Stimulated activated naive CD8-positive, alpha-beta T cell treated with anti-CD3 and anti-CD28 coated beads, Interleukin-15, Interleukin-2, amounts not matched to agents 100 ng/mL and 50 ng/mL, for 24 hours (primary cell): Measurements from ENCODE around the gene BDKRB1.

Experiments used
- H3K27ac Mint-ChIP-seq: one replicate; pipeline ENCODE4 v1.8.0; 2021; ENCODE audit warnings: mild to moderate bottlenecking, mixed read lengths
- H3K27me3 Mint-ChIP-seq: one replicate; pipeline ENCODE4 v1.8.0; 2021; ENCODE audit warnings: mixed read lengths
- H3K36me3 Mint-ChIP-seq: one replicate; pipeline ENCODE4 v1.8.0; 2021; ENCODE audit warnings: low read depth, mixed read lengths
- H3K4me1 Mint-ChIP-seq: one replicate; pipeline ENCODE4 v1.8.0; 2021; ENCODE audit warnings: low read depth, mixed read lengths
- H3K4me3 Mint-ChIP-seq: one replicate; pipeline ENCODE4 v1.8.0; 2021; ENCODE audit warnings: mild to moderate bottlenecking, mixed read lengths
- H3K9me3 Mint-ChIP-seq: one replicate; pipeline ENCODE4 v1.8.0; 2021; ENCODE audit warnings: mixed read lengths

BDKRB1 gene

DNA sequence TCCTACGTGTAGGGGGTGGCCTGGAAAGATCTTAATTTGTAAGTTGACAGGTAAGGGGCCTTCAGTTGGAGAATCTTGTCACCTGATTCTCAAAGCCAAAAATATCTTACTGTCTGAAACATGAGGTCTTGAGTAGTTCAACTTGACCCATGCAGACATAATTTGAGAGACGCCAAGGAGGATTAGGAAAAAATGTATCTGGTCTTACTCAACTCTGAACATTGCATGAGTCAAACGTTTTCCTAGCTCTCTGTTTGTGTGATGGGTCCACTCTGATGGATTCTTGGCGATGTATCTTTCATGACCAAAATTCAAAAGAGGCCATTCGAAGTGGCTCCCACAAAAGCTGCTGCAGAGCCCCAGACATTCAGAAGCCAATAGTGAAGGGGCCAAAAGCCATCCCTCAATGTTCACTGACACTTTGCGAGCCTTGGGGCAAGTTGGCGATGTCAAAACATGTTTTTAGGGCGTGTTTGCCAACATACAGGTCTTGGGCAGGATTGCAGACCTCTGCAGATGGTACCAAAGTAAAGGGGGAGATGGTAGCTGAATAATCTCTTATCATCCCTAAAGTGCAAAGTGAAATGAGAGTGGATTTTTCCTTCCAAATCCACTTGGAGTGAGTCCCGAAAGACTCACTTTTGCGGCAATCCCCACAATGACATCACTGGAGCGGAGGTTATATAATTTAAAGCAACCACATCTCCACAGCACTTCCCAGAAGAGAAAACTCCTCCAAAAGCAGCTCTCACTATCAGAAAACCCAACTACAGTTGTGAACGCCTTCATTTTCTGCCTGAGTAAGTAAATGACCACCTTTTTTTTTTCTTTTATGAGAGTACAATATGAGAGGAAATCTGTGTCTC is at the start of gene BDKRB1:
Gene BDKRB1, plus strand, starts transcription at position 710 of the 866 bp plus-strand sequence. CDS start 7,473 bp downstream, outside the sequence.
- no peaks in the 10 kb centered on the region for H3K36me3 Mint-ChIP-seq

DNA sequence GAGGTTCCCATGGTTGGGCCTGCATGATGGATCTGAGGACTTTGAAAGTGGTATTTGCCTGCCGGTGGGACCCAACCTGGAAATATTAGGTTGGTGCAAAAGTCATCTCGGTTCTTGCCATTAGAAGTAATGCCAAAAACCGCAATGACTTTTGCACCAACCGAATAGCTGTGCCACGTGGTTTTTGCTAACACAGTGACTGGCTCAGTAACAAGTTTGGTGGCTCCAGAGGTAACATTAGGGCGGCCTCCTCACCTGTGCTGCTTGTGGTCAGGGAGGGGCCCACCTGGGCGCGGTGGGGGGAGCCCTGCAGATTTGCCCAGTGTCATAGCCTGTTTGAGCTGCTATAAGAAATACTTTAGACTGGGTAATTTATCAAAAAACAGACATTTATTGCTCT is 49.5 kb upstream of the BDKRB1 start:
- peaks cover 45% of the 10 kb centered on the region for H3K27me3 Mint-ChIP-seq
- no peaks in the 10 kb centered on the region for H3K9me3 Mint-ChIP-seq
- H3K4me1 Mint-ChIP-seq, result peaks cover 5% of the 10 kb centered on the region
- no peak overlapping the region for H3K4me3 Mint-ChIP-seq
- H3K36me3 Mint-ChIP-seq, result no peaks in the 10 kb centered on the region
- no peak overlapping the region for H3K27ac Mint-ChIP-seq

More for the DNA sequence above, at the start of gene BDKRB1:
- no peak within 1 kb of the TSS for H3K4me3 Mint-ChIP-seq
- H3K9me3 Mint-ChIP-seq, result no peaks in the 10 kb centered on the region
- H3K27me3 Mint-ChIP-seq, result peaks cover 48% of the 10 kb centered on the region
- no peak within 1 kb of the TSS for H3K27ac Mint-ChIP-seq
- no peaks in the 10 kb centered on the region for H3K4me1 Mint-ChIP-seq

DNA sequence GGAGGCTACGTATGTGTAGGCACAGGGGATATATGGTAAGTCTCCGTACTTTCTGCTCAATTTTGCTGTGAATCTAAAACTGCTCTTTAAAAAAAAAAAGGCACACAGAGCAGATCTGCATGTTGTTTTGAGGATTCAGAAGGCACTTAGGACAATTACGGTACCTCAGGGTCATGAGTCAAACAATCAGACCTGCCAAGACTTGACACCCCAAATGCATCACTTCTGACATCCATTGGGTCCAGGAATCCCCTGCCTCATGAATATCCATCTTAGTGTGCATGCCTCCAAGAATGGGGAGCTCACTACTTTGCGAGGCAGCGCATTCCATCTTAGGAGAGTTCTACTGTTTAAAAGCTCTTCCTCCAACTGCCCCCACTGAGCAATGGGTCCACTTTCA is 48.3 kb upstream of the BDKRB1 start:
- Mint-ChIP-seq H3K36me3 (no peaks in the 10 kb centered on the region), H3K9me3 (peaks cover 4% of the 10 kb centered on the region), H3K4me1 (peaks cover 5% of the 10 kb centered on the region), H3K27ac (no peak overlapping the region), H3K27me3 (peaks cover 43% of the 10 kb centered on the region), H3K4me3 (no peak overlapping the region)

DNA sequence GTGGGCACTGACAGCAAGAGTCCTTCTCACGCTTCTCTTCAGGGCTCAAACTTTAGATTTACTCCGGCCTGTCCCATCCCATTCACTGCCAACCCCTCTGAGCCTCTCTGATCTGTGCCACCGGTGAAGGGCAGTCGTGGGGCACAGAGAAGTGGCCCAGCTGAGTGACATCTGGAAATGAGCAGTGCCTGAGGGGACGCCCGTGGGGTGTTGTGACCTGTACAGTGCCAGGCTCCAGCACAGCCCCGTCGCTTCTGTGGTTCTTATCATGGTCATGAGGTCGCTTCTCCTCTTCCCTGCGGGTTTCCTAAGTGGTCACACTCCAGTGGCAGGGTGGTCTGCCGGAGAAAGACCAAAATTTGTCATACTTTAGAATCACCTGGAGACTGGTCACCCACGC is 47.3 kb upstream of the BDKRB1 start:
- peaks cover 32% of the 10 kb centered on the region for H3K27me3 Mint-ChIP-seq
- no peak overlapping the region for H3K4me3 Mint-ChIP-seq
- no peak overlapping the region for H3K27ac Mint-ChIP-seq
- H3K9me3 Mint-ChIP-seq, result peaks cover 4% of the 10 kb centered on the region
- peaks cover 5% of the 10 kb centered on the region for H3K4me1 Mint-ChIP-seq
- H3K36me3 Mint-ChIP-seq, result no peaks in the 10 kb centered on the region

DNA sequence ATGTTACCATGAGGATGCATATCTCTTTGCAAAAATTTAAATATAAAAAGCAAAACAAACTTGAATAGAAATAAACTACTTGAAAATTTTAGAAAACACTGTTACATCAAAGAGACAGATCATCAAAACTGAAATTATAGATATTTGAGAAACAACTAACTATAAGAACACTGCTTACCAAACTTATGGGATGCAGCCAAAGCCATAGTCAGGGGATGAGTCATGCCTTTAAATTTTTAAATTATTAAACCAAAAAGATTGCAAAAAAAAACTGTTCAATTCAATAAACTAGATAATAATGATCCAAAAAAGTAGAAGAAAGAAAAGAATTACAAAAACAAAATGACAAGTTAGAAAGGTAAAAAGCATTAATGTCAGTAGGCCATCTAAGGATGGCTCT is 43.9 kb upstream of the BDKRB1 start:
- Mint-ChIP-seq H3K27ac (no peak overlapping the region), H3K9me3 (peaks cover 4% of the 10 kb centered on the region), H3K4me1 (no peaks in the 10 kb centered on the region), H3K4me3 (no peak overlapping the region), H3K36me3 (no peaks in the 10 kb centered on the region), H3K27me3 (peaks cover 18% of the 10 kb centered on the region)

DNA sequence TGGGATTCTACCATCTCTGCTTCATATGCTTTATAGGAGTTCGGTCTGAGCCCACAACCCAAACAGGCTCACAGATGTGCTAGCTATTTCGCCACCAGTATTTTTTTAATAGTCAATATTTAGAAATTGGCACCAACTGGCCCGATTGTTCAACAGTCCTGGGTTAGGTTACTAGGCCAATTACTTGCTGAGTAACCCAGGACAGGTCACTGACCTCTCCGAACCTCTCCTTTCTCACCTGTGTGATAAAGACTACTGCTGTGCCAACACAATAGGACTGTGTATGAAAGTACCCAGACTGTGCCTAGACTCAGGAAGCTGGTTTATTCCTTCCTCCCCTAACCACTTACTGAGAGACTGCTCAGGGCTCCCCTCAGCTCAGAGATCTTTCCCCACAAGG is 43.1 kb upstream of the BDKRB1 start:
- Mint-ChIP-seq H3K36me3 (no peaks in the 10 kb centered on the region), H3K4me1 (no peaks in the 10 kb centered on the region), H3K27ac (no peak overlapping the region), H3K9me3 (peaks cover 4% of the 10 kb centered on the region), H3K27me3 (peaks cover 13% of the 10 kb centered on the region), H3K4me3 (no peak overlapping the region)

DNA sequence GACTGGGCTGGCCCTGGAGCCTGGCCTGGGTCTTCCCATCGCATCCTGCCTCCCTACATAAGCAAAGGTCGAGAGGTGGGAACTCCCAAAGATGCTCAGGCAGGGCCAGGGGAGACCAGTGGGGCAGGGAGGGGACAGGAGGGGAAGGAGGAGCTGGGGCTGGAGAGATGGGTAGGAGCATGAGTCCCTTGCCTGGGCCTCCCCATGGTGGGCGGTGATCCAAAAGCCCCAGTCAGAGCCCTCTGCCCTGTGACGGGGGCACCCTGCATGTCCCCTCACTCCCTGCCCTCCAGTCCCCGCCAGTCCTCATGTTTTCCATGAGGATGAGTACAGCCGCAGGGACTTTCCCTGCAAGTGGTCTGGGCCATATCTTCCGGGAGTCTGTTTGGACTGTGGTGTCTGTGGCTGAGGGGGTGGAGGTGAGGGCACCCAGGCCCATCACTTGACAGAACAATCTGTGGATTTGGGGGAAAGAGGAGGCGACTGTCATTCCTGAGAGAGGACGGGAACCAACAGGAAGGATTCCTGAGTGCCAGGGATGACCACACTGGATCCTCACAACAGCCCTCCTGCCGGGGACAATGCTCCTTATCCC is 42.0 kb upstream of the BDKRB1 start:
- Mint-ChIP-seq H3K27me3 (peaks cover 10% of the 10 kb centered on the region), H3K27ac (no peak overlapping the region), H3K36me3 (no peaks in the 10 kb centered on the region), H3K9me3 (peaks cover 4% of the 10 kb centered on the region), H3K4me1 (no peaks in the 10 kb centered on the region), H3K4me3 (no peak overlapping the region)

DNA sequence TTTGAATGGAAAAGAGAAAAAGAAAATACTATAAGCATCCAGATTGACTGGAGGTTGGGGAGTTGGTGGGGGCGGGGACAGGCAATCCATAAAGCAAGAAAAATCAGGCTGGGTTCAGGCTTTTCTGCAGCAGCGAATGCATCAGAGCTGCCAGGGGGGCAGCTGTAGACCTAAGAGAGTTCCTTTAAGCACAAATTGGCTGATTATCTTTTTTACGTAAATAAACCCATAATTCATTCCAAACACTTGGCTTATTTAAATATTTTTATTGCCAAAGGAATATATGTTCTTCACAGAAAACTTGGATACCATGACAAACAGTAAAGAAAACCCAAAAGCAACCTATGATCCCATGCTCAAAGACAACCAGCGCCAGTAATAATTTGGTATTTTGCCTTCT is 41.2 kb upstream of the BDKRB1 start:
- peaks cover 9% of the 10 kb centered on the region for H3K27me3 Mint-ChIP-seq
- no peaks in the 10 kb centered on the region for H3K4me1 Mint-ChIP-seq
- no peak overlapping the region for H3K27ac Mint-ChIP-seq
- no peak overlapping the region for H3K4me3 Mint-ChIP-seq
- H3K9me3 Mint-ChIP-seq, result peaks cover 4% of the 10 kb centered on the region
- no peaks in the 10 kb centered on the region for H3K36me3 Mint-ChIP-seq

DNA sequence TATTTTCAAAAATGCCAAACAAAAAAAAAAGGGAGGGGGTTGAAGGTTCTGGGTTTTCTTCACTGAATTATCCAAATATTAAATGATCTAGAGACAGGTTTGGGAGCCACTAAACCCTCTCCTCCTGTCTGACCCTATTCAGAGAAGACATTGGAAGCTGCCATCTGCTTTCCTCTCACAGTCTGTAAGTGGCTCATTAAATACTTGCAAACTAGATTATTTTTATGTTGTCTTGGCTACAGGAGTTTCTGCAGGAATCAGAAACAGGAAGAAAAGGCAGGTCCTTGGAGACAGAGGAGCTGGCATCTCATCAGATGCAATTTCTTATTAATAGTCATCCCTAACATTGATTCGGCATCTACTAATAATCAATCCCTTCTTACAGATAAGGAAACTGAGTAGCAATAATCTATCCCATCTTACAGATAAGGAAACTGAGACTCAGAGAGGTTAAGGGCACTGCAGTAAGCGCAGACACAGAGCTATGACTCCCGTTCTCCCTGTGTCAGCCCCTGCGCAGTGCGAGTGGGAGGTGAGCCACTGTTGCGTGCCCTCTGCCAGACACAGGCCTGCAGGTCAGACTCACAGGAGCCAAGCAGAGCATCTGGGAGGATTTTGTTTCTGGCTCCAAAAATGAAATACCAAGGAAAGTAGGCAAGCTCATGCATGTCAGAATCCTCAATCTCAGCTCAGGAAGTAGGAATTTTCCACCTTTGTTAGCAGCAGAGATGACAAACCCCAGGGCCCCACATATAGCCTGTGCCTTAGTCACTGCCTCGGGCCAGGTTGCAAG is 40.4 kb upstream of the BDKRB1 start:
- Mint-ChIP-seq H3K27ac (no peak overlapping the region), H3K36me3 (no peaks in the 10 kb centered on the region), H3K4me1 (no peaks in the 10 kb centered on the region), H3K4me3 (no peak overlapping the region), H3K27me3 (peaks cover 9% of the 10 kb centered on the region), H3K9me3 (peaks cover 4% of the 10 kb centered on the region)

DNA sequence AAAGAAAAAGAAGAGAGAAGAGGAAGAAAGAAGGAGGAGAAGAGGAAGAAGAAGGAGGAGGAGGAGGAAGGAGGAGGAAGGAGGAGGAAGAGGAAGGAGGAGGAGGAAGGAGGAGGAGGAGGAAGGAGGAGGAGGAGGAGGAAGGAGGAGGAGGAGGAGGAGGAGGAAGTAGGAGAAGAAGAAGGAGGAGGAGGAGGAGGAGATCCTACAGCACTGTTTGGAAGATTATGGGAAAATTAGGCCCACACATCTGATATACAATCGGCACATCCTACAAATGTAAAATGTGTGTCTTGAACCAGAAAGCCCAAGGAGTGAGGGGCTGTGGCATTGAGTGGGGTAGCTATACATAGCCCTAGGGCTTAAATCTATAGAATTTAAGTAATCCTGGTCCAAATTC is 39.4 kb upstream of the BDKRB1 start:
- Mint-ChIP-seq H3K27ac (no peak overlapping the region), H3K4me1 (no peaks in the 10 kb centered on the region), H3K4me3 (no peak overlapping the region), H3K9me3 (peaks cover 4% of the 10 kb centered on the region), H3K36me3 (no peaks in the 10 kb centered on the region), H3K27me3 (peaks cover 9% of the 10 kb centered on the region)

DNA sequence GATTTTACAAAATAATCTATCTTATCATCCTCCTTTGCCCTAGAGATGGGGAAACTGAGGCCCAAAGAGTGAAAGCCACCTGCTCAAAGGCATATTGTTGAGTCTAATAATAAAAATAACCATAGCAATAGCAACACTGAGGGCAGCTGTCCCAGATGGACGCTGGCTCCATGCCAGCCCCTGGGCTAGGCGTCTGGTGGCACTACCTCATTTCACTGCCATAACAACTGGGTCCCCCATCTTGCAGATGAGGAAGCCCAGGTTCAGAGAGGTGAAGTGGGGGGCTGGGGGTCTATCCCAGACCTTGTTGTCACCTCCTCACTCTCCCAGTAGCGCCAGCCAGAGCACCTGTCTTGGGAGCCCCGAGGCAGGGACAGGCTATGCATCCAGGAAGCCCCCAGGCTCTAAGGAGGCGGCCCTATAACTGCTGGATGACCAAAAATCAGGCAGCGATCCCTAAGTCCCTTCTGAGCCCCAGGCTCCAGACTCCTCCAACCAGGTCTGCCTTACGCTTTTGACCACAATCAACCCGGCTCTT is 38.6 kb upstream of the BDKRB1 start:
- peaks cover 9% of the 10 kb centered on the region for H3K27me3 Mint-ChIP-seq
- peaks cover under 1% of the 10 kb centered on the region for H3K9me3 Mint-ChIP-seq

DNA sequence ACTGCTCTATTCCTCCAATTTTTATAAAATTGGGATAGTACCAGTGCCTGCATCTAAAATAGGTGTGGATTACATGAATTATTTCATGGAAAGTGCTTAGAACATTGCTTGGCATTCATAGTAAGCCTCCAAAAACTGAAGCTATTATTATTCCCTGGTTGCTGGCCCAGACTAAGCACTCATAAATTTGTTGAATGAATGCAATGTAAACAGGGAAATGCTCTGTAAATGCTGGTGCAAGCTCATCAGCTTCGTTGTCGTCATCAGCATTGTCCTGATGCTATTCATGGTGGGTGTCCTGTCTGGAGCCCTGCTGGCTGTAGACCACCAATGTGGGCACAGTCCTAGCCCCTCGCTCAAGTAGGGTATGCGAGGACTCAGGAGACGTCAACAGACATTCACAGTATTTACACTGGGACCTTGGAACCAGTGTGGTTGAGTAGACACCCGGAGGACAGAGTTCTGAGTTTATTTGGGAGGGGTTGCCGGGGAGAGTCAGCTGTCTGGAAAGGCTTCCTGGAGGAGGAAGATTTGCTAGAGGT is 34.8 kb upstream of the BDKRB1 start:
- Mint-ChIP-seq H3K4me1 (no peaks in the 10 kb centered on the region), H3K36me3 (no peaks in the 10 kb centered on the region), H3K9me3 (no peaks in the 10 kb centered on the region), H3K4me3 (no peak overlapping the region), H3K27me3 (peaks cover 3% of the 10 kb centered on the region), H3K27ac (no peak overlapping the region)

More for the DNA sequence above, 38.6 kb upstream of the BDKRB1 start:
- no peaks in the 10 kb centered on the region for H3K36me3 Mint-ChIP-seq
- H3K4me1 Mint-ChIP-seq, result no peaks in the 10 kb centered on the region
- no peak overlapping the region for H3K27ac Mint-ChIP-seq
- no peak overlapping the region for H3K4me3 Mint-ChIP-seq

DNA sequence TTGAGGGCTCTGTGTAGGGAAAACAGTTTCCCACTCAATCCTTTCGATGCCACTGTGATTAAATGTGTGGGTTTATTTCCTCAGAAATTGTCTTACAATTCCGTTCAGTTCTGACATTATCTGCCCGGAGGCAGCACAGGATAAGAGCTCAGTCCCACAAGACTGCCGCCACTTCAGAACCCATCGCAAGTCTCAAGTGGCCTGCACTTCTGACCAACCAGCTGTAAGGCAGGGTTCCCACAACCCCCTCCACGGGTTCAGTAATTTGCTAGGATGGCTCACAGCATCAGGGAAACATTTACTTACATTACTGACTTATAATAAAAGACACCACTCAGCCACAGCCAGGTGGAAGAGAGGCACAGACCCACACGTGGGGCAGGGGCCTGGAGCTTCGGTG is 34.2 kb upstream of the BDKRB1 start:
- Mint-ChIP-seq H3K27me3 (peaks cover 3% of the 10 kb centered on the region), H3K4me1 (no peaks in the 10 kb centered on the region), H3K36me3 (no peaks in the 10 kb centered on the region), H3K9me3 (no peaks in the 10 kb centered on the region), H3K4me3 (no peak overlapping the region), H3K27ac (no peak overlapping the region)

DNA sequence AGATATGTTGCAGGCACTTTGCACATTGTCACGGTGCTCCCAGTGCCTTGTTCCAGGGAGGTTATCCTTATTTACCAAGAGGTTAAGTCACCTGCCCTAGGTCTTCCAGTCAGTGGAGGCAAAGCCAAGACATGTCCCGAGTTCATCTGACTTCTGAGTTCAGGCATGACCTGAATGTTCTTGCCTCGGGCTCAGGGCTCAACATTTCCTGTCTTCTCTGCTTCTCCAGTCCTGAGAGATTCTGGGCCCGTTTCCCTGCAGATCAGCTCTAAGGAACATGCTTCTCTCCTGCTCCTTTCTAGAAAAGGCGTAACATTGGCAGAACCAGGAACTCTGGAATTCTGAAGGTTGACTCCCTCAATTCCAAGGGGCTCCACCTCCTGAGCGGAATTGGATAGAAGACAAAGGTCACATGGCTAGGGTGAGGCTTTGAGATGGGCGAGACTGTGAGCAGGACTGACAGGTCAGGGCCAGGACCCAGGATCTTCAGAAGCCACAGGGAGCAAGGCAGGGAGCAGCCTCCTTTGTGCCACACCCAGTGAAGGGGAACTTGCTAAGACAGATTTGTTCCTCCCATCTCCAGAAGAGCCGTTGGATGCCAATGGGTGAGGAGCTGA is 31.4 kb upstream of the BDKRB1 start:
- Mint-ChIP-seq H3K9me3 (no peaks in the 10 kb centered on the region), H3K27ac (no peak overlapping the region), H3K4me3 (no peak overlapping the region), H3K36me3 (no peaks in the 10 kb centered on the region), H3K27me3 (peaks cover 2% of the 10 kb centered on the region), H3K4me1 (no peaks in the 10 kb centered on the region)
